D721Med (cell line): Measurements from ENCODE around the gene GPR148.

Experiments used
- DNase-seq: peaks from one replicate; pipeline ENCODE4 v3.0.0; 2011; ENCODE audit warnings: low spot score; ENCODE audit not compliant: insufficient read length
- FAIRE-seq: peaks from 2 replicates; lab custom pipeline; 2011; peaks lifted over from hg19 to GRCh38; lab: Jason Lieb, UNC
- CTCF ChIP-seq: IDR thresholded peaks from 2 replicates; pipeline ENCODE4 v1.5.1; 2012; ENCODE audit warnings: mild to moderate bottlenecking, control low read depth; ENCODE audit not compliant: insufficient read depth; ENCODE audit errors: missing control alignments

Gene GPR148

GRCh38 chr2:130762031-130762909 lies 33.4 kb downstream of the GPR148 start:
- TF ChIP-seq CTCF, result no peak
- no peak for FAIRE-seq
- no peak for DNase-seq

GRCh38 chr2:130762910-130763385 lies 34.1 kb downstream of the GPR148 start:
- no peak for TF ChIP-seq CTCF
- DNase-seq (no peak), FAIRE-seq (no peak)

- FAIRE-seq (no peak), DNase-seq (no peak)
- no peak for TF ChIP-seq CTCF
These were observed 34.5 kb downstream of the GPR148 start for GRCh38 chr2:130763405-130763804.

GRCh38 chr2:130764035-130764820 lies 35.4 kb downstream of the GPR148 start:
- DNase-seq, result no peak
- no peak for TF ChIP-seq CTCF
- no peak for FAIRE-seq

GRCh38 chr2:130764821-130765115 lies 35.9 kb downstream of the GPR148 start:
- no peak for FAIRE-seq
- no peak for TF ChIP-seq CTCF
- DNase-seq, result no peak

GRCh38 chr2:130765464-130765863 lies 36.6 kb downstream of the GPR148 start:
- FAIRE-seq (no peak), DNase-seq (no peak)
- TF ChIP-seq CTCF, result no peak
